ENCODE measurements around the gene EIF4E2.
"Not testable (repeated sequence)": the region's sequence is repeated elsewhere in the genome, so short reads cannot be mapped to it uniquely, and the experiment has no call there.

EIF4E2 gene

GRCh38 chr2:232522623-232523401 lies 27.7 kb upstream of the EIF4E2 start:
- no peak for DNase-seq

- DNase-seq: no peak
Measured at GRCh38 chr2:232523402-232523681, 27.1 kb upstream of the EIF4E2 start.

- DNase-seq: no peak
Measured at GRCh38 chr2:232523682-232524597, 26.5 kb upstream of the EIF4E2 start.

- DNase-seq: no peak
Measured at GRCh38 chr2:232524771-232525170, 25.7 kb upstream of the EIF4E2 start.

- no peak for DNase-seq
Measured at GRCh38 chr2:232525199-232525598, 25.3 kb upstream of the EIF4E2 start.

DNA sequence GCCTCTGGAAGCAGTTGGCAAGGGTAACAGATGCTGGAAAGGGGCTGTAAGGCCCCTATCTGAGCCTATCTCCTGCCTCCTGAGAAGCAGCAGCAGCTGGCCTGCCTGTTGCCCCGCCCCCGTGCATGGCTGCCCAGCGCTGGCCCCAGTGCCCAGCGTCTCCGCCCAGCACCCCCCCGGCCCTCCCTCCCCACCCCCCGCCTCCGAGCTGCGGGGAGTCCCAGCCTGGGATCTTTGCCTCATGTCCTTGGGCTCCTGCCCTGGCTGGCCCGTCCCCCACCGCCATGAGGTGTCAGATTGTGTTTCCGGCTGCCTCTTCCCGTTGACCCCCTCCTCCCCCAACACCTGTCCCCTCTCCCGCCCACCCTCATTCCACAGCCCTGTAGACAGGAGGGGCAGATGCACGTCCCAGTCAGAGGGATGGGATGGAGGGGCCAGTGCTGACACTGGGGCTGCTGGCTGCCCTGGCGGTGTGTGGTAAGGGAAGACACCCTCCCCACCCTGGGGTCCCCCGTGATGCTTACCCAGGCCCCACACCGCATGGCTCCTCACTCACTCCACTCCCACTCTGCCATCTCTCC lies 24.6 kb upstream of the EIF4E2 start, which contains the start of gene CHRND:
TSS of gene CHRND (plus strand) at position 370 of the 581 bp plus-strand sequence. CDS start at position 426, 56 bp downstream.
- DNase-seq: no peak

- no peak for DNase-seq
Measured at GRCh38 chr2:232526372-232526941, 24.0 kb upstream of the EIF4E2 start.

- no peak for DNase-seq
Measured at GRCh38 chr2:232527905-232528470, 22.5 kb upstream of the EIF4E2 start.

- no peak for DNase-seq
Measured at GRCh38 chr2:232528746-232529460, 21.6 kb upstream of the EIF4E2 start.

DNA sequence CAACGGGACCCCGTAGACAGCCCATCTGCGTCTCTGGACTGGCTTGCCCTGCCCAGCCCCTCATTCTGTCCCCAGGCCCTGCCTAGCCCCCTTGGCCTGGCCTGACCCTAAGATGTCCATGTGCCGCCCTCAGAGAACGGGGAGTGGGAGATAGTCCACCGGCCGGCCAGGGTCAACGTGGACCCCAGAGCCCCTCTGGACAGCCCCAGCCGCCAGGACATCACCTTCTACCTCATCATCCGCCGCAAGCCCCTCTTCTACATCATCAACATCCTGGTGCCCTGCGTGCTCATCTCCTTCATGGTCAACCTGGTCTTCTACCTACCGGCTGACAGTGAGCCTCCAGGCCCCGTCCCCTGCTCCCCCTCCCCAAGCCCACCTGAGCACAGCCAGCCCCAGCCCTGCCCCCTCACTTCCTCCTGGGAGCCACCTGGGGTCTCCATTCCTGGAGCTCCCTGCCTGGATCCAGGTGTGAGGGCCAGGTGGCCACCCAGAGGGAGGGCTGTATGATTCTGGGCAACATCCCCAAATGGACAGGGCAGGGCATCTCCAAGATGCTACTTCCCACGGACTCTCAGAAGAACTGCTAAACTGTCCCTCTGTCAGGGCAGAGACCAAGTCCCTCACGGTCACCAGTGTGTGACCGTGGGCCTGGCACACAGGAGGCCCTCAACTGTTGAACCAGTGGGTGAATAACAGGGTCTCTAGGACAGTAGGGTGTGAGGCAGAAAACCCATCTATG lies 20.5 kb upstream of the EIF4E2 start:
- DNase-seq: no peak

- no peak for DNase-seq
Measured at GRCh38 chr2:232530626-232531260, 19.7 kb upstream of the EIF4E2 start.

GRCh38 chr2:232532419-232532818 lies 18.1 kb upstream of the EIF4E2 start:
- DNase-seq: no peak

DNA sequence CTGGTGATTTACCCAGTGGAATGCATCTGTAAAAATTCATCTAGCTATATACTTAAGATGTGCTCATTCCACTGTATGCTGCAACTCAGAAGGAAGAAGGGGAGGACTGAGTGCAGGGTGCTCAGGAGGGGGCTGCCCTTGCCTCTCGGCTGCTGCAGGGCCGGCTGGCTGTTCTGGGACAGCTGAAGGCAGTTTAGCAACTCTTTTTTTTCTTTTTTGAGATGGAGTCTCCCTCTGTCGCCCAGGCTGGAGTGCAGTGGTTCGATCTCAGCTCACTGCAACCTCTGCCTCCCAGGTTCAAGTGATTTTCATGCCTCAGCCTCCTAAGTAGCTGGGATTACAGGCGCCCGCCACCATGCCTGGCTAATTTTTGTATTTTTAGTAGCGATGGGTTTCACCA lies 17.7 kb upstream of the EIF4E2 start:
- DNase-seq: not testable (repeated sequence)

DNA sequence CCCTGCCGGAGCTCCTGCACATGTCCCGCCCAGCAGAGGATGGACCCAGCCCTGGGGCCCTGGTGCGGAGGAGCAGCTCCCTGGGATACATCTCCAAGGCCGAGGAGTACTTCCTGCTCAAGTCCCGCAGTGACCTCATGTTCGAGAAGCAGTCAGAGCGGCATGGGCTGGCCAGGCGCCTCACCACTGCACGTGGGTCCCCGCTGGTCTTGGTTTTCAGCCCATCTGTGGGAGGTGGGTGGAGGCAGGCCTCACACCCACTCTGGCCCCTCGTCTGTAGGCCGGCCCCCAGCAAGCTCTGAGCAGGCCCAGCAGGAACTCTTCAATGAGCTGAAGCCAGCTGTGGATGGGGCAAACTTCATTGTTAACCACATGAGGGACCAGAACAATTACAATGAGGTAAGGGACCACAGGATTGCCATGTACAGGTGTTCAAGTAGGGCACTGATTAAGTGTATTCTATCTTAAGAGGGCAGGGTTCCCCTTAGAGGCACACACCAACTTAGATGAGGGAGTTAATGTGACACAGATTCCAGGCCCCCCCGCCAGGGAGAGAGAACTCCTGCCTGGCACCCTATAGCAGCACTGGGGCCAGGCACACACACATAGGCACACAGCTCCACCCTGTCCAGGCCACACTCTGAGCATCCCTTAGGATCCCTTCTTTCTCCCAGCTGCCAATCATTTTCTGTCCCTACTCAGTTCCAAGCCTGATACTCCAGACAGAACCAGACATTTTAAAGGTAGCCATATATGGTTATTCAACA lies 16.4 kb upstream of the EIF4E2 start:
- DNase-seq: no peak

DNA sequence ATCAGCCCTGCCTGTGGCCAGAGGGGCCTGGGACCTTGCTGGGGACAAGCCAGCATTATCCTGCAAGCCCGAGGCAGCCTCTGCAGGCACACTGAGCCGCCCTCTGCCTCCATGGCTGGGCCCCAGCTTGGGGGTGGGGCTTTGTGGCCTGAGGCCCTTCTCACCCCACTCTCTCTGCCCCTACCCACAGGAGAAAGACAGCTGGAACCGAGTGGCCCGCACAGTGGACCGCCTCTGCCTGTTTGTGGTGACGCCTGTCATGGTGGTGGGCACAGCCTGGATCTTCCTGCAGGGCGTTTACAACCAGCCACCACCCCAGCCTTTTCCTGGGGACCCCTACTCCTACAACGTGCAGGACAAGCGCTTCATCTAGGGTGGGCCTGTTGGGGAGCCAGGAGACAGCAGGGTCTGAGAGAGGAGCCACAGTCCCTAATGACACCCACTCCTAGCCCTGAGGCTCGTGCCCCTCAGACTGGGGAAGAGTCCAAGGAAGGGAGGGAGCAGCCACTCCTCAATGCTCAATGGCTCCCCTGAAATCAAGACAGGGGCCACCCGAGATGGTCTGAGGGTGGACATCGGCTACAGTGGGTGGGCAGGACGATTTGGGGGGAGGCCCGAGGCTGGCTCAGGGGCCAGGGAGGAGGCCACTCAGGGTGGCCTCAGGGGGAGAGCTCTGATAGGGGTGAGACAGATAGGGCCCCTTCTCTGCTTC lies 15.4 kb upstream of the EIF4E2 start:
- DNase-seq: no peak

- DNase-seq: no peak
Measured at GRCh38 chr2:232535761-232536530, 14.5 kb upstream of the EIF4E2 start.

DNA sequence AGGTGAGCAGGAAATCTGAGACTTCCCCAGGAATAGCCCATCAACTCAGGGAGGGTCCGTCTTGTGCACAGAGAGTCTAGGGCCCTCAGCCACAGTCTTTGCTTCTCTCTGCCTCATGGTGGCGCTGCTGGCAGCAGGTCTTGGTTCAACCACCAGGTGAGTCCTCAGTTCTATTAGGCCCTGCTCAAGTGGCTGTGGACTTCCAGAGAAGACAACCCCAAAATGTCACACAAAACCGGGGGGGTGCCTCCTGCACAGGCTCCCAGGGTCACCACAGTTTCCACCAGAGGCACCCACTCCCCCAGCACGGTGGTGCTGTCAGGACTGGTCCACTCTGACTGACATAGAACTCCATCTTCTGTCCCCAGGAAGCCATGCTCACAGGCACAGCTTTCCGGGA lies 13.4 kb upstream of the EIF4E2 start:
- no peak for DNase-seq

GRCh38 chr2:232537499-232537898 lies 13.0 kb upstream of the EIF4E2 start:
- DNase-seq: no peak

DNA sequence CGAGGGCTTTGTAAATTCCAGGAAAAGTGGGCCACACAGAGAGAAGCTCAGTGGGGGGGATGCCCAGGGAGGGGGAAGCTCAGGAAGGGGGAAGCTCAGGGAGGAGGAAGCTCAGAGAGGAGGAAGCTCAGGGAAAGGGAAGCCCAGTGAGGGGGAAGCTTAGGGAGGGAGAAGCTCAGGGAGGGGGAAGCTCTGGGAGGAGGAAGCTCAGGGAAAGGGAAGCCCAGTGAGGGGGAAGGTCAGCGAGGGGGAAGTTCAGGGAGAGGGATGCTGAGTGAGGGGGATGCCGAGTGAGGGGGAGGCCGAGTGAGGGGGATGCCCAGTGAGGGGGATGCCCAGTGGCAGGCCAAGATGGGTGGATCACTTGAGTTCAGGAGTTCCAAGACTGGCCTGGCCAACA lies 11.8 kb upstream of the EIF4E2 start:
- no peak for DNase-seq
